ENCODE results near the gene WNT8B. TPM values are rescaled to one million over a fixed set of nuclear protein-coding genes. Genes with fewer than 3 reads are reported as not detected.

The WNT8B gene
- total and polyA plus RNA-seq, 2 donors from 2014 or later, result 0.60 TPM; not detected in 1

- H3K4me1 ChIP-seq (ENCODE audit: control insufficient read depth in 2 of 3, insufficient read depth in 2 of 3, low read depth in 1 of 3, low read length in 3 of 3), result peaks cover 0 to 12% (median 0%) of the 10 kb centered on the region in 3 donors
- peaks cover 15% of the 10 kb centered on the region for H3K27me3 ChIP-seq (ENCODE audit: control insufficient read depth, insufficient read depth, low read length)
- no peaks in the 10 kb centered on the region for H3K9me3 ChIP-seq (ENCODE audit: control insufficient read depth in 2 of 3, insufficient read depth in 1 of 3, low read length in 3 of 3)
- no peaks in the 10 kb centered on the region for H3K36me3 ChIP-seq (ENCODE audit: control insufficient read depth in 2 of 3, insufficient read depth in 3 of 3, low read length in 3 of 3)
- no peak overlapping the region for H3K4me3 ChIP-seq (ENCODE audit: low read length in 3 of 3)
- no peak overlapping the region for H3K27ac ChIP-seq (ENCODE audit: low read depth in 2 of 2, low read length in 2 of 2)
- FAIRE-seq (no peak), DNase-seq (no peak)
- intact Hi-C loops (cut with DNase I), result no loop called here
- H3K9ac ChIP-seq (ENCODE audit: low read length in 3 of 3), result no peak overlapping the region
- TF ChIP-seq CTCF (IDR thresholded peaks at IDR 0.05; ENCODE audit: borderline replicate concordance, extremely low read depth, insufficient read depth), result no peak
Observed at GRCh38 chr10:100480002-100480401, 17.2 kb downstream of the WNT8B start.

GRCh38 chr10:100481462-100482081 is 18.8 kb downstream of the WNT8B start:
- no peak for TF ChIP-seq CTCF (IDR thresholded peaks at IDR 0.05; ENCODE audit: borderline replicate concordance, extremely low read depth, insufficient read depth)
- no peak overlapping the region for H3K27ac ChIP-seq (ENCODE audit: low read depth in 2 of 2, low read length in 2 of 2)
- peak overlapping the region in 1 of 3 donors; percentile 16 for H3K9ac ChIP-seq (ENCODE audit: low read length in 3 of 3)
- peaks cover 15% of the 10 kb centered on the region for H3K27me3 ChIP-seq (ENCODE audit: control insufficient read depth, insufficient read depth, low read length)
- H3K36me3 ChIP-seq (ENCODE audit: control insufficient read depth in 2 of 3, insufficient read depth in 3 of 3, low read length in 3 of 3), result no peaks in the 10 kb centered on the region
- FAIRE-seq (peak; percentile 84), DNase-seq (peak; percentile 88 to 96 (median 95))
- peak overlapping the region; percentile 22 to 61 (median 60) for H3K4me3 ChIP-seq (ENCODE audit: low read length in 3 of 3)
- peaks cover 0 to 12% (median 0%) of the 10 kb centered on the region in 3 donors for H3K4me1 ChIP-seq (ENCODE audit: control insufficient read depth in 2 of 3, insufficient read depth in 2 of 3, low read depth in 1 of 3, low read length in 3 of 3)
- no peaks in the 10 kb centered on the region for H3K9me3 ChIP-seq (ENCODE audit: control insufficient read depth in 2 of 3, insufficient read depth in 1 of 3, low read length in 3 of 3)
- intact Hi-C loops (cut with DNase I), result no loop called here

- peak; percentile 75 for TF ChIP-seq CTCF (IDR thresholded peaks at IDR 0.05; ENCODE audit: borderline replicate concordance, extremely low read depth, insufficient read depth)
- DNase-seq (peak; percentile 85 to 93 (median 90)), FAIRE-seq (no peak)
- H3K36me3 ChIP-seq (ENCODE audit: control insufficient read depth in 2 of 3, insufficient read depth in 3 of 3, low read length in 3 of 3), result no peaks in the 10 kb centered on the region
- H3K9me3 ChIP-seq (ENCODE audit: control insufficient read depth in 2 of 3, insufficient read depth in 1 of 3, low read length in 3 of 3), result no peaks in the 10 kb centered on the region
- peak overlapping the region in 1 of 3 donors; percentile 16 for H3K9ac ChIP-seq (ENCODE audit: low read length in 3 of 3)
- intact Hi-C loops (cut with DNase I), result no loop called here
- H3K27ac ChIP-seq (ENCODE audit: low read depth in 2 of 2, low read length in 2 of 2), result no peak overlapping the region
- peak overlapping the region; percentile 22 to 61 (median 60) for H3K4me3 ChIP-seq (ENCODE audit: low read length in 3 of 3)
- H3K27me3 ChIP-seq (ENCODE audit: control insufficient read depth, insufficient read depth, low read length), result peaks cover 15% of the 10 kb centered on the region
- H3K4me1 ChIP-seq (ENCODE audit: control insufficient read depth in 2 of 3, insufficient read depth in 2 of 3, low read depth in 1 of 3, low read length in 3 of 3), result peaks cover 0 to 12% (median 0%) of the 10 kb centered on the region in 3 donors
Observed at GRCh38 chr10:100482181-100482833, 19.5 kb downstream of the WNT8B start.
